Measurements from ENCODE around the gene SPDYE6.
"Not testable (repeated sequence)": the region's sequence is repeated elsewhere in the genome, so short reads cannot be mapped to it uniquely, and the experiment has no call there.

The SPDYE6 gene

GRCh38 chr7:102356344-102356743 is at the start of gene SPDYE6:
Gene SPDYE6 (minus strand): TSS chr7:102356444. CDS start chr7:102356023, 421 bp downstream.
- not testable (repeated sequence) for DNase-seq (ENCODE audit: low read depth in 1 of 2, low spot score in 1 of 2)

- not testable (repeated sequence) for DNase-seq (ENCODE audit: low read depth in 1 of 2, low spot score in 1 of 2)
Observed at GRCh38 chr7:102404862-102405188, 48.6 kb upstream of the SPDYE6 start.

- peak in 1 of 2 donors; percentile 10 for DNase-seq (ENCODE audit: low read depth in 1 of 2, low spot score in 1 of 2)
Observed at GRCh38 chr7:102404005-102404861, 48.0 kb upstream of the SPDYE6 start.

- no peak for DNase-seq (ENCODE audit: low read depth in 1 of 2, low spot score in 1 of 2)
Observed at GRCh38 chr7:102403563-102403962, 47.3 kb upstream of the SPDYE6 start.

- DNase-seq (ENCODE audit: low read depth in 1 of 2, low spot score in 1 of 2) = no peak
Observed at GRCh38 chr7:102400360-102400759, 44.1 kb upstream of the SPDYE6 start.

- no peak for DNase-seq (ENCODE audit: low read depth in 1 of 2, low spot score in 1 of 2)
Observed at GRCh38 chr7:102398543-102398942, 42.3 kb upstream of the SPDYE6 start.

- DNase-seq (ENCODE audit: low read depth in 1 of 2, low spot score in 1 of 2) = no peak
Observed at GRCh38 chr7:102396710-102397019, 40.4 kb upstream of the SPDYE6 start.

- DNase-seq (ENCODE audit: low read depth in 1 of 2, low spot score in 1 of 2) = peak; percentile 58 to 59
Observed at GRCh38 chr7:102395873-102396709, 39.8 kb upstream of the SPDYE6 start, which contains the start of gene PRKRIP1. Gene PRKRIP1 (plus strand): TSS chr7:102396363. CDS start chr7:102396412, 49 bp downstream.

GRCh38 chr7:102395592-102395872 is 39.3 kb upstream of the SPDYE6 start:
- DNase-seq (ENCODE audit: low read depth in 1 of 2, low spot score in 1 of 2) = no peak

GRCh38 chr7:102393467-102393866 is 37.2 kb upstream of the SPDYE6 start:
- DNase-seq (ENCODE audit: low read depth in 1 of 2, low spot score in 1 of 2) = no peak

GRCh38 chr7:102392330-102392729 is 36.1 kb upstream of the SPDYE6 start:
- no peak for DNase-seq (ENCODE audit: low read depth in 1 of 2, low spot score in 1 of 2)

- peak; percentile 40 to 42 for DNase-seq (ENCODE audit: low read depth in 1 of 2, low spot score in 1 of 2)
Observed at GRCh38 chr7:102390697-102391484, 34.6 kb upstream of the SPDYE6 start.

GRCh38 chr7:102389810-102390209 is 33.6 kb upstream of the SPDYE6 start:
- no peak for DNase-seq (ENCODE audit: low read depth in 1 of 2, low spot score in 1 of 2)

- DNase-seq (ENCODE audit: low read depth in 1 of 2, low spot score in 1 of 2) = no peak
Observed at GRCh38 chr7:102387064-102387463, 30.8 kb upstream of the SPDYE6 start.

- DNase-seq (ENCODE audit: low read depth in 1 of 2, low spot score in 1 of 2) = not testable (repeated sequence)
Observed at GRCh38 chr7:102381696-102382425, 25.6 kb upstream of the SPDYE6 start.

- DNase-seq (ENCODE audit: low read depth in 1 of 2, low spot score in 1 of 2) = not testable (repeated sequence)
Observed at GRCh38 chr7:102380837-102381236, 24.6 kb upstream of the SPDYE6 start.

- DNase-seq (ENCODE audit: low read depth in 1 of 2, low spot score in 1 of 2) = no peak
Observed at GRCh38 chr7:102376964-102377466, 20.8 kb upstream of the SPDYE6 start.

- DNase-seq (ENCODE audit: low read depth in 1 of 2, low spot score in 1 of 2) = not testable (repeated sequence)
Observed at GRCh38 chr7:102372796-102373195, 16.6 kb upstream of the SPDYE6 start.

GRCh38 chr7:102370038-102370437 is 13.8 kb upstream of the SPDYE6 start:
- not testable (repeated sequence) for DNase-seq (ENCODE audit: low read depth in 1 of 2, low spot score in 1 of 2)

- DNase-seq (ENCODE audit: low read depth in 1 of 2, low spot score in 1 of 2) = not testable (repeated sequence)
Observed at GRCh38 chr7:102365390-102365789, 9.1 kb upstream of the SPDYE6 start.
